Measurements from ENCODE around the gene CEP131.
A peak's percentile ranks its signal among the peaks of the same experiment; 100 is the strongest.

CEP131 gene

DNA sequence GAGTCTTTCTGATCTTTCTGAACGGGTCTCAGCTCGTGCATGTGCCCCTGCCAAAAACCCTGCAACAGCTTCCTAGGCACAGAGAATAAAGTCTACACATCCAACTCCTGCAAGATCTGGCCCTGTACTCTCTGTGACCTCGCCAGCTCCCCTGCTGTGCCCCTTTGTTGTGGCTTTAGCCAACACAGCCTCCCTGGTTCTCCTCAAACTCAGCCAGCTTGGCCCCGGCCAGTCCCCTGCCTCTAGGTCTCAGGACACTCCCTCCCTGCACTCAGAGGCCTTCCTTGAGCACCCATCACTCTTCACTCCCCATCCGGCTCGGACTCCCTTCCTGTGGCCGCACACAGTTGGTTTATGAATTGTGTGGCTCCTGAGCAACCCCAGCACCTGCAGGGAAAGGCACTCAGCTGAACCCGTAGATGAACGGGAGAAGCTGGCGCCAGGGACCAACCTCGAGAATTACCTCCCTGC, 1.4 kb downstream of the CEP131 start:
- DNase-seq = no peak

DNA sequence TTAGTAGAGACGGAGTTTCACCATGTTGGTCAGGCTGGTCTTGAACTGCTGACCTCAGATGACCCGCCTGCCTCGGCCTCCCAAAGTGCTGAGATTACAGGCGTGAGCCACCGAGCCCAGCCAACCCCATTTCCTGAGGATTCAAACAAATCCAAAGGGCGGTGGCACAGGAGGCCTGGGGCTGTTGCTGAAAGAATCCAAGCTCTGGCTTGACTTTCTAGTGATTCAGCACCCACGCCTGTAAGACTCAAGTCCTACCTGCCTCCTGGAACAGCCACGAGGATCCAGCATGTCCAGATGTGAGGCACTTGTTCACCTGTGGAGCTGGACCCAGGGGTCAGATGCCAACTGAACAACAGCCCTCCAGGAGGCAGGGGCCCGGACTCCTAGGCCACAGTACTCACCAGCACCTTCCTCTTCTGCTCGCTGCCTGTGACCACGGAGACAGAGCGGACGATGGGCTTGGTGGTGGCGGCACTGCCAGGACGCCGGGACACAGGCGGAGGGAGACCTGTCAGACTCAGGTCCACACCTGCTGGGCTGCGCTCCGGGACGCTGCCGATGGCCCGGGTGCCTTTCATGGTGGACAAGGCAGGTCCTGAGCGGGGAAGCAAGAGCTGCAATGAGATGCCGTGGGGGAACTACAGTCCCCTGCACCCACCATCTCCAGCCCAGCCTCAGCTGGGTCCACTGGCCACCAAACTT, 3.1 kb downstream of the CEP131 start:
- no peak for DNase-seq

DNA sequence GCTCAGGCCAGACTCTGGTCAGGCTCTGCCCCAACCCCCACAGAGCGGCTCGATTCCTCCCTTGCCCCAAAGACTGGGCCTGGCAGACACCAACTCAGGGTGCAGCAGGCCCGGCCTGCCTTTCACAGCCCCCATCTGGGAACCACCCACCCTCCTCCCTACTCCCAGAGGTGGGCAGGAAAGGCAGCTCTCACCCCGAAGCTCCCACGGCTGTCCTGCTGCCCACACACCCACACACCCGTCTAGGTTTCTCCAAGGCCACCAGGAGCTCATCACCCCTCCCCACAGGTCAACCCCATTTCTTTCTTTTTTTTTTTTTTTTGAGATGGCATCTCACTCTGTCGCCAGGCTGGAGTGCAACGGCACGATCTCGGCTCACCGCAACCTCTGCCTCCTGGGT, 3.8 kb downstream of the CEP131 start:
- no peak for DNase-seq

DNA sequence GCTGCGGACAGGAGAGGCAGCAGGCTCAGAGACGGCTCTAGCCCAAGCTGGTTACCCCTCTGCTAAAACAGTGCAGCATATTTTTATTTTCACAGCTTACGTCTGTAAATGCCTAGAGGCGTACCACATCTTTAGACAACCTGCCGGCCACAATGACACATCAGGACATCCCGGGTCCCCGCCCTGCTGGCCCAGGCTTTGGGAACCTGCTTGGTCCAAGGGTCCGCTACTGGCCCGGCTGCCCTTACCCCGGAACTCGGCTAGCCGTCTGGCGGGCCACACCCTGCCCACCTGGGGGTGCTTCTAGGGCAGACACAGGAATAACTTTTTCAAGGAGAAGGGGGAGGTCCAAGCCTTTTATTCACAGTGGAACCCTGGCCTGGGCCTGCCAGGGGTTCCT, 4.3 kb downstream of the CEP131 start:
- no peak for DNase-seq

DNA sequence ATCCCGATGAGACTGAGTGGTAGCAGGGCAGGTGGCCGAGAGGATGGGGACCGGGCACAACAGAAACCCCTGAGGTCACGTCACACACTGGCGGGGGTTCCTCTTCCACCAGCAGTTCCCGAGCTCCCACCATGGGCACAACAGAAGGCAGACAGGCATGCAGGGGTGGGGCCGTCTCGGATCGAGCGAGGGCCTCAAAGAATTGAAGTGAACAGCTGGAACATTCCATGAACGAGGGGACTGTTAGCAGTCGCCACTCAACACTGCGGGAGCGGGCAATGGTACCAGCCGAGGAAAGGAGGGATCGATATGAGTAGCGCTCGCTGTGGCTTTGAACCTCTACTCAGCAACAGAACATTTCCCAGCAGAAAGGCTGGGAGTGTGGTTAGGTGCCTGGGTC, 5.3 kb downstream of the CEP131 start:
- no peak for DNase-seq

DNA sequence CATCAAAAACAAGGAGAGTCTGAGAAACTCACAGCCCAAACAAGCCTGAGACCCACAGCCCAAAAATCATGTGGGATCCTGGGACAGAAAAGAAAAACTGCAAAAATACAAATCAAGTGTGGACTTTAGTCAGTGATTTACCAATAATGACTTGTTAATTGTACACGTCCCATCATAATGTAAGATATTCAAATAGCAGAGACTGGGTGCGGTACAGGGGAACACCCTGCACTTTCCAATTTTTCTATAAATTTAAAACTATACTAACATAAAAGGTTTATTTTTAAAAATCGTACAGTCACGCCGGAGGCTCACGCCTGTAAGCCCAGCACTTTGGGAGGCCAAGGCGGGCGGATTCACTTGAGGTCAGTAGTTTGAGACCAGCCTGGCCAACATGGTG, 8.8 kb downstream of the CEP131 start:
- DNase-seq = no peak

DNA sequence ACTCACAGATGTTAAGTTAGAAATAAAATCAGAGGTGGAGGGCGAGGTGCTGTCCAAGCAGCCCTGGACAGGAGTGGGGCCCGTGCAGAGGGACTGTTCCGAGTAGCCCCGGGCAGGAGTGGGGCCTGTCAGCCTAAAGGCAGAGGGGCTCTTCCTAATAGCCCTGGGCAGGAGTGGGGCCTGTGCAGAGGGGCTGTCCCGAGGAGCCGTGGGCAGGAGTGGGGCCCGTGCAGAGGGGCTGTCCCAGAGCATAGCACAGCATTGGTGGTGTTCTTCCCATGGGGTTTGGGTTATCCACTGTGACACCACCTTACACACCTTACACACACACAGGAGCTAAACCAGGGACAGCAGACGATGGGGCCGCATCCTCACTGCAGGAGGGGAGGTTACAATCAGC, 10.4 kb downstream of the CEP131 start:
- no peak for DNase-seq

DNA sequence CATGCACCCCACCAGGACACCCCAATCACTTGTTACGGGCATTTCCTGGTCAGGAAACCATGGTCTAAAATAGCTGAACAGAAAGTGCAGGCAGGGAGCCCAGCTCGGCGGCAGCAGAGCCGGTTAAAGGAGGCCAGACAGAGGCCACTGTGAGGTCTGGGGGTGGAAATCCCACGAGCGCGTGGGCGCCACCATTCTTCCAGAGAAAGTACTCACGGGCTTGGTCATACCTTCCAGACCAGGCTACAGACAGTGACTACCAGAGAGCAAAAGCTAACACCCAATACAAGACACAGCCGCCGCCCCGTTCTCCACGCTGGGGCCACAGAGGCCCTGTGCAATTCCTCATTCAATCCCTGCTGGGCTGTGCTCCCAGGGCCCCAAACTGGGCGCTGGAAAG, 11.9 kb downstream of the CEP131 start:
- DNase-seq = peak; percentile 25

DNA sequence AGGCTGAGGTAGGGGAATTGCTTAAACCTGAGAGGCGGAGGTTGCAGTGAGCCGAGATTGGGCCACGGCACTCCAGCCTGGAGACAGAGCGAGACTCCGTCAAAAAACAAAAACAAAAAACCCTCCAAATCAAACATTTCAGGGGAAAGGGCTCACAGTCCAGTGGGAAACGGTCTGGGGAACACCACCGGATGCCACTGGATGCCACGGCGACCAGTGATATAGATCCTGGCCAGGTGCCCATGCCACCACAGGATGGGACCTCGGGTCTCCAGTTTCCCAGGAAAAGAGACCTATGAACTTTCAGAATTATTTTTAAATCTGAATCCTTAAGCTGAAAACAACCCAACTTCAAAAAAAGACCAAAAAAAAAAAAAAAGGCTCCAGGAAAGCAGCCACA, 12.3 kb downstream of the CEP131 start:
- no peak for DNase-seq

DNA sequence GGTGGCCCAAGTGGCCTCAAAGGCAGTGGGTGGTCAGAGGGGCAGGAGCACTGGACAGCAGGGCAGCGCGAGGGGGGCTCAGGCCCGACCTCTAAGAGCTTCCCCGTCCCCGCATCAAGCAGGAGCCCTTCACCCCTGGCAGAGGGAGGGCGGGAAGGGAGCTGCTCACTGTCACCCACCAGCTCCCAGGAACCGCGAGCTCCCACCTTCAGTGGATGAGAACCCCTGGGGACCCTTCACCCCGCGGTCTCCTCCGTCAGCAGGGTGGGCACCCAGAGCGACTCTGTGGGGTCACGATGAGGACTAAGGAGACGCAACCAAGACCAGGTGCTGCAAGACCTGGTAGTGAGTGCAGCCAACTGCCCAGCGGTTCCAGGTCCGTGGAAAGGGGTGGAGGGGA, 13.6 kb downstream of the CEP131 start:
- DNase-seq = no peak

DNA sequence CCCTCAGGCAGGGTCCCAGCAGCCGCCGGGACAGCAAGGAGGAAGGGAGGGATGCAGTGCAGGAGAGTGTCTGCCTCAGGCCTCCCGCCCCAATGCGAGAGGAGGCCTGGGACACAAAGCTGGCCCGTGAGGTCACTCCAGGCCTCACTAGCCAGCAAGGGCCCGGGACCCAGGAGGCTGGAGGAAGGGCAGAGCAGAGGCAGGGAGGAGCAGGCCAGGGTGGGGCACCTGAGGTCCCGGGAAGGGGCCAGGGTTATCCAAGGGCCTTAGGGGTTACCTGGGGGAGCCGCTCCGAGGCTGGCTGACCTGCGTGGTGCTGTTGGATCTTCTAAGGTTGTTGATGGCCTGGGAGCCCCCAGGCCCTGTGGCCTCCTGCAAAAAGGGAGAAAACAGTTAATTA, 14.1 kb downstream of the CEP131 start:
- no peak for DNase-seq

DNA sequence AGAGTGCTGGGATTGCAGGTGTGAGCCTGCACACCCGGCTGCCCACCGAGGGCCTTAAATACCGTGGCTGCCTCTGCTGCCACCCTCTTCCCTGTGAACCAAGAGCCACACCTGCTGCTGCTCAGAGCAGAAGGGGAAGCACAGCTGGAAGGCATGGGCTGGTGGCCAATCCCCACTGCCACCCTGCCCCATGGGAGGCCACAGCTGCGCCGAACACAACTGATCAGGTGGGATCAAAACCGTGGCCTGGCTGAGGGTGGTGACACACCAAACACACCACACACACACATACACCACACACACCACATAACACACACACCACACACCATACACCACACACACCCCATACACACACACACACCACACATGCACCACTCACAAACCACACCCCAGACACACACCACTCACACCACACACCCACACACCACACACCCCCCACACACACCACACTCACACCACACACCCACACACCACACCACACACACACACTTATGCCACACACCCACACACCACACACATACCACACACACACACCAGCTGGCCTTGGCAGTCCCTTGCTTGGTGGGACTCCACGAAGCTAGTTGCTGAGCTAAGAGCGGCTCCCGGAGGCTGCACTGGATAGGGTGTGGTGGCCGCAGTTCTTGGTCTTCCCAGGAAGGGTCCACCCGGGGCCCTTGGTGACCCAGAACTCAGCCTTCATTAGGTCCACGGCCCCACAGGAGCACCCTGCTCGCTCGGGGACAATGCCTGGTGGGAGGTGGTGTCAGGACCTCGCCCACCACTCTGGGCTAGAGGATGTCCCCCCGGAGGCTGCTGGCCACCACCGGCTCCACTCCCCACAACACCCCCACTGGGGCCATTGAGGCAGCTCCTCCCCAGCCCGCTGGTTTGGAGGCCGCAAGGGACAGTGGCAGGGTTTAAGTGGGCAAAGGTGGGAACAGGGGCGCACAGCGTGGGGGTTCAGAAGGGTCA, 14.9 kb downstream of the CEP131 start:
- DNase-seq = peak; percentile 56

DNA sequence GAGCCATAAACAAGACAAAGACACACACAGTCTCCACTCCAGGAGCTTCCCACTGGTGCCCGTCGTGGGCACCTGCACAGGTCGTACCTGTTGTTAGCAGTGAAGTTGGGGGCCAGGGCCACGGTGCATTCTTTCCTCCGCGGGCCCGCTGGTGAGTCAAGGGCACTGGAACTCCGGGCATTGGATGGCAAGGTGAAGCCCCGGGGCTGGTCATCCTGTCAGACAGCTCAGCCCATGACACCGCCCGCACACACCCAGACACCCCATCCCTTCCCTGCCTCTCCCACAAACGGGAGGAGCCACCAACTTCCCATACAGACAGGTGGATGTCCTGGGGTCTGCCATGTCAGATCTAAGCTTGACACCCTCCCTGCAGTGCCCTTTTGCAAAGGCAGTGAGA, 16.1 kb downstream of the CEP131 start:
- DNase-seq = no peak

DNA sequence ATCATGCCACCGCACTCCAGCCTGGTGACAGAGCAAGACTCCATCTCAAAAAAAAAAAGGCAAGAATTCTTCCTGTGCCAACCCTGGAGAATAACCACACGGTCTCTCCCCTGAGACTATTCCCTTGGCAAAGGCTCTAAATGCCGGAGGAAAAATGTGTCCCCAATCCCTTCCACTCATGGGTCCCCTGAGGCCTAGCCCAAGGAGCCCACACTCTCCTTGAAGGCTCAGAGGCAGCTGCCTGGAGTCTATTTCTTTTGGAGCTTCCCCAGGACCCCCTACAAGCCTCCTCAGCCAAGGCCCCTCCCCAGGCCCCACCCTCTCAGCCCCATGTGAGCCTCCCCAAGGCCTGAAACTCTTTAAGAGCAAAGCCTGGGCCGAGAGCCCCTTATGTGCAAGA, 16.6 kb downstream of the CEP131 start:
- DNase-seq = no peak

DNA sequence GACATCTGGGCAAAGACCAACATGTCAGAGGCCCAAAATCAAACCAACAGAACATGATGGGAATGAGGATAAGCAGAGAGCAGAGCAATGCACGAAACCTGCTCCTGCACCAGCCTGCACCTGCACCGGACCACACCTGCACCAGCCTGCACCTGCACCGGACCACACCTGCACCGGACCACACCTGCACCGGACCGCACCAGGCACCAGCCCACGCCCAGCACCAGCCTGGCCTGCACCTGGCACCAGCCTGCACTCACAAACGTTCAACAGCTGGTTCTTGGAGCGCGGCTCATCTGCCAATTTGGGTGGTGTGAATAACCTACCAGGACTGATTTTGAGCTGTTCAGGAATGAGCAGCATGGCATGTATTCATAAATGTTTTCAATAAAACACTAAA, 18.2 kb downstream of the CEP131 start:
- DNase-seq = no peak

DNA sequence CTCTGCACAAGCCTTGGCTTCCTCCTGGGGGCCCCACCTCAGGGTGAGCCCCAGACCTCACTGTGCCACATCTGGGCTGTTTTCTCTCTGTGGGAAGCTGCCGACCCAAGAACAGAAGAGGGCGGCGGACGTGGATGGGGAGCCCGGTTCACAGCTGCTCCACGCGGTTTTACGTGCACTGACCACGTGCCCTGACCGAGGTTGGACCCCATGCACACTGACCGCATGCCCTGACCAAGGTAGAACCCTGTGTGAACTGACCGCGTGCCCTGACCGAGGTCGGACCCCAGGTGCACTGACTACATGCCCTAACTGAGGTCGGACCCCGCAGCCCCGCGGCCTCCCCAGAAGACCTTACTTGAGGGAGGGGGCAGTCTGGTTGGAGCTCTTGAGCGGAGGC, 19.6 kb downstream of the CEP131 start:
- DNase-seq = no peak

DNA sequence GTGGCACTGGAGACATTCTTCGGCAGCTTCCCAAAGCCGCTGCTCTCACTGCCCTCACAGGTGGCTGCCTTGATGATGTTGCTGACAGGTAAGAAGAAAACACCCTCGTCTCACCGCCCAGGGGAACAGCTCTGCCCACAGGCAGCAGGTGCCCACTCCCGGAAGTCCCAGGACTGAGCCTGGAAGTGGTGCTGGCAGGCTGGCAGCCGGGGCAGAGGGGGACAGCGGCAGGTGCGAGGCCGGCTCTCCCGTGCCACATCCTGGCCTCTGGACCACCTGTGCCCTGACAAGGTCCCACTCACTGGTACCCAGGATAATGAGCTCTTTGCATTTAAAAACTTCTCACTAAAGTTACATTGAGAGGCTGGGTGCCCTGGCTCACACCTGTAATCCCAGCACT, 20.4 kb downstream of the CEP131 start:
- DNase-seq = no peak

DNA sequence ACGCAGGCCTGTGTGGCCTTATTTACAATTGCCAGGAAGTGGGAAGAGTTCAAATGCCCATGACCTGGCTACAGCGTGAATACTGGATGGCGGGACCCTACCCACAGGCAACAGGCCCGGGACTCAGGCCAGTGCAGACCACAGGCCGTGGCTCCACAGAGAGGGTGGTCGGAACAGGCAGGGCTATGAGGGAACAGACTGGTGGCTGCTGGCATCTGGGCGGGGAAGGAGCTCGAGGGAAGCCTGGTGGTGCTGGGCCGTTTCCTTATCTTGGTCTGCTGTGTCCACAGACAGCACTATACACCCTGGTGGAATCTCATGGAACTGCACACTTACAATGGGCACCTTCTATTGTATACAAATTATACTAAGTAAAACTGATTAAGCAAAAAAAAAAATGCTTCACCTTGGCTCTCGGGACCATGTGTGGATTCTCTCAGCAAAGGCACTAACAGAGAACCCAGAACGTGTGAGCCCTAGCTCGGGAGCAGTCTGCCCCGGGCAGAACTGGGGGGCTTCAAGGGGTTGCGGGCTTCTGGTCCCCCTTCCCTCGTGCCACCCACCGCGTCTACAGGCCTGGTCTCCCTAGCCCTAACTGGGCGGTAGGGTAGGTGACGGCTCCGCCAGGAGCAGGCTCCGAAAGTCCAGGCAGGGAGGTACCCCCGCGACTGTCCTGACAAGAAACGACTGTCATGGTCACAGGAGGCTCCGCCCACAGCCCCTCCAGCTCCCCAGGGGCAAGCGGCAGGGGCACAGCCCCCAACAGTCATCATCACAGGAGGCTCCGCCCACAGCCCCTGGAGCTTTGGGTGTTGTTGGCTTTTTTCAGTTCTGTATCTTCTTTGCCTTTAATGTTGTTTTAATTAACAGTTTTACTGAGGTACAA, 21.8 kb downstream of the CEP131 start:
- DNase-seq = peak; percentile 97

DNA sequence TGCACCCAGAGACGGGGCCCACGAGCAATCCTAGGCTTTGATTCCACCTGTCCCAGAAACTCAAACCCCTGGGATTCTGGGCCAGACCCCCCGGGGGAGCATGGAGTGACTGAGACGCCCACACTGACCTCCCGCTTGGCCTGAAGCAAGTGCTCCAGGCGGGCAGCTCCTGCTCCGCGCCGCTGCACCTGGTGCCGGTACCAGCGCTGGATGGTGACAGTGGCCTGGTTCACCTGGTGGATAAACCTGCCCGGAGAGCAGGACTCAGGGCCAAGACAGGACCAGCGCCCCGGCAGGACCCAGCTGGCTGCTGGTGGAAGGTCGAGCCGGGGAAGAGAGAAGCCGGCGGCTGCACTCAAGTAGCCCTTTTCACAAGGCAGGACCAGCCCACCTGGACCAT, 22.6 kb downstream of the CEP131 start:
- no peak for DNase-seq

DNA sequence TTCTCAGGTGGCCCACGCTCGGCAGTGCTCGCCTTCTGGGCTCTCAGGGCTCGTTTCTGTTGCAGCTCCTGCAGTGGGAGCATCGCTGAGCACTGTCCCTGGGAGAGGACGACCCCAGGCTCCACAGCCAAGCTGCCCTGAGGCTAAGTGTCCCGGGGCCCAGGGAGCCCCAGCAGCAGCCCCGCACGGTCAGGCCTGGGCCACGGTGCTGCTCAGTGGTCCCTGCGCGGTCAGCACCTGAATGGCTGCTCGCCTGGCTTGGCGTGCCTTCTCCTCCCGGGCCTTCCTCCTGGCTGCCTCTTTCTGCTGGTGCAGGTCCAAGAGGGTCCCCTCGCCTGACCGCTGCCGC, 23.3 kb downstream of the CEP131 start:
- DNase-seq = no peak

DNA sequence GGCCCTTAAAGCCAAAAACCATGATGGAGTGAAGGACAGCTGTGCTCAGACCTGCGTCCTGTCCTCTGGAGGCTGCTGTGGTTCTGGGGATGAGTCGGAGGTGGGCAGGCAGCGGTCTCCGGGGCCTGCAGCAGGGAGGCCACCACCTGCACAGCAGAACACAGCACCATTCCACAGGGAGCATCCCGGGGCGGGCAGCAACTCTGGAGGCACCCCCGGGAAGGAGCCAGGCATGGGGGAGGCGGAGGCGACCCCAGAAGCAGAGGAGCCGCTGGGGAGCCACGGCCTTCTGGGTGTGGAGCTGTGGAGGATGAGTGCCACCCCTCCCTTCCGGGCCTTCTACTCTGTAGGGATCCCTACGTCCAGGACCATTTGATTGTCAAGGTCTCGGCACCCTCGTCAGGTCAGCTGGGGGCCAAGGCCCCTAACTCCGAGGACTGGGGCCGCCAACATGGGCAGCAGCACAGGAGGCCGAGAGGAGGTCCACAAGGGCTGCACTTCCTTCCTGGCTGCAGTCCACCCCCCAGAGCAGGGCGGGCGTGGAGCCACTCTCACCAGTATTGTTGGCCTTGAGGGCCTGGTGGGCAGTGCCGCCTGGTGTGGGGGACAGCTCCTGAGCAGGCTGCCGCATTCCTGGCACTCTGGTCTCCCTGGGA, 23.8 kb downstream of the CEP131 start:
- DNase-seq = no peak

DNA sequence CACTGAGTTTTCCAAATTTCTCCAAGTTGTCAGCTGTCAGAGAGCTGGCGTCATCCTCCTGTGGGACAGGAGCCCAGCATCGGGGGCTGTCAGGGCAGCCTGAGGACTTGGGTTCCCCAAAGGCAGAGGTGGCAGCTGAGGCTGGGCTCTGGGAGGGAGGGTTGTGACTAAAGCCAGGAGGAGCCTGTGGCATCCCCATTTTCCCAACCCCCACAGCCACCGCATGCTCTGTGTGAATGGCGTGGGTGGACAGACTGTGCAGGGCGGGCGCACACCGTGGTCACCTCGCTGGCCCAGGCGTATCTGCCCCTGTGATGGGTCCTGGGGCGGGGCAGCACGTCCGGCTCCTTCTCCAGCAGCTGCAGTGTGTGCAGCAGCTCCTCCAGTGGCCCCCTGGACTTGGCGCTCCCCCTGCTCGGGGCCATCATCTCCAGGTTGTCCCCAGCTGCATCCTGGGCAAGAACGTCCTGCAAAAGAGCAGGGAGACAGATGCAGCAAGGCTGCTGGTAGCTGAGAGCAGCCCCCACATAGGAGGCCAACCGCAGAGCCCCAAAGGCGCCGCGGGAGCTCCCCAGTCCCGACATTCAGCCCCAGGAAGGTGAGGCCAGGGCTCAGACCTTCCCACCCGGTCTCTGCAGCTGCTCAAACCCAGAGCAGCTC, 24.8 kb downstream of the CEP131 start:
- DNase-seq = no peak

Measured in hematopoietic multipotent progenitor cell treated with erythropoietin and hydrocortisone succinate and interleukin-3 and kit ligand, for 6 days (in vitro differentiated cells).